Uterus (tissue), 2 donors: Measurements from ENCODE around the gene THY1.

Experiments used
- POLR2A ChIP-seq, 2 donors: fragments of 450-650 bp; IDR thresholded peaks; one replicate each; pipeline ENCODE4 v1.6.1; 2016; ENCODE audit warnings: antibody characterized with exemption in 2 of 2, mild to moderate bottlenecking in 1 of 2, moderate library complexity in 1 of 2
- TF ChIP-seq, protein P1 (sequence below), 4 experiments: fragments of 200-600 bp in 2 of 4; fragments of 450-650 bp in 2 of 4; sonication (generic) in 2 of 4; IDR thresholded peaks; one replicate each; pipeline ENCODE4 v1.5.1; 2016 to 2019; ENCODE audit warnings: antibody characterized with exemption in 4 of 4, mild to moderate bottlenecking in 2 of 4, moderate library complexity in 1 of 4

DNA sequence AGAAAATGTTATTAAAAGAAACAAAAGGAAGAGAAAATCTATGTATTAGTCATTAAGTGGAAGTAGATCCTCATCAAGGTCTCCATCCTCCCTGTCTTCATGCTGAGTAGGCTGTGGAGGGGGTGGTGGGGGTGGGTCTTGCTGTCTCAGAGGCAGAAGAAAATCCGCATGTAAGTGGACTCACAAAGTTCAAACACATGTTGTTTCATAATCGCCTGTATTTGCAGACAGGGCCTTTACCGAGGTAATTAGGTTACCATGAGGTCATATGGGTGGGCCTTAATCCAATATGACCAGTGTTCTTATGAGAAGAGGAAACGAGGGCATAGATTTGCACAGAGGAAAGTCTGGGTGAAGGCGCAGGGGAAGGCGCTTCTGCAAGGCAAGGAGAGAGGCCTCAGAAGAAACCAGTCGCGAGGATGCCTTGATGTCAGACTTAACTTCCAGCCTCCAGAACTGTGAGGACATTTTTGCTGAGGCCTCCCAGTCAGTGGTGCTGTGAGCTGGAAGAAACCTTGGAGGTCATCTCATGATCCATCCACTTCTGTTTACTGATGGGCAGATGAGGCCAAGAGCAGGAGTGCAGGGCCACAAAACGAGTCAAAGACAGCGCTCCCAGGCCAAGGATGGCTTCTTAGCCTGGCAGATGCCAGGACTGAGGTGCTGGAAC, 49.3 kb upstream of the THY1 start:
- TF ChIP-seq, protein P1, sequence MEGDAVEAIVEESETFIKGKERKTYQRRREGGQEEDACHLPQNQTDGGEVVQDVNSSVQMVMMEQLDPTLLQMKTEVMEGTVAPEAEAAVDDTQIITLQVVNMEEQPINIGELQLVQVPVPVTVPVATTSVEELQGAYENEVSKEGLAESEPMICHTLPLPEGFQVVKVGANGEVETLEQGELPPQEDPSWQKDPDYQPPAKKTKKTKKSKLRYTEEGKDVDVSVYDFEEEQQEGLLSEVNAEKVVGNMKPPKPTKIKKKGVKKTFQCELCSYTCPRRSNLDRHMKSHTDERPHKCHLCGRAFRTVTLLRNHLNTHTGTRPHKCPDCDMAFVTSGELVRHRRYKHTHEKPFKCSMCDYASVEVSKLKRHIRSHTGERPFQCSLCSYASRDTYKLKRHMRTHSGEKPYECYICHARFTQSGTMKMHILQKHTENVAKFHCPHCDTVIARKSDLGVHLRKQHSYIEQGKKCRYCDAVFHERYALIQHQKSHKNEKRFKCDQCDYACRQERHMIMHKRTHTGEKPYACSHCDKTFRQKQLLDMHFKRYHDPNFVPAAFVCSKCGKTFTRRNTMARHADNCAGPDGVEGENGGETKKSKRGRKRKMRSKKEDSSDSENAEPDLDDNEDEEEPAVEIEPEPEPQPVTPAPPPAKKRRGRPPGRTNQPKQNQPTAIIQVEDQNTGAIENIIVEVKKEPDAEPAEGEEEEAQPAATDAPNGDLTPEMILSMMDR (IDR thresholded peaks at IDR 0.05): no peak
- TF ChIP-seq POLR2A (IDR thresholded peaks at IDR 0.05): no peak
